HG02610 (cell line): Measurements from ENCODE around the gene CDC37L1.
"Not testable (repeated sequence)": the region's sequence is repeated elsewhere in the genome, so short reads cannot be mapped to it uniquely, and the experiment has no call there.

Experiments used
- ATAC-seq: cut with Tn5 transposase; IDR thresholded peaks from one replicate; pipeline ENCODE4 v1.9.1; 2021; ENCODE audit warnings: mild to moderate bottlenecking, moderate library complexity; ENCODE audit not compliant: unreplicated experiment

CDC37L1 gene

GRCh38 chr9:4679268-4680172 lies at the start of gene CDC37L1:
Gene CDC37L1, plus strand, starts transcription at chr9:4679569. Its CDS starts 199 bp downstream, at chr9:4679768.
- ATAC-seq = peak; percentile 97

GRCh38 chr9:4630836-4631235 lies 48.5 kb upstream of the CDC37L1 start:
- no peak for ATAC-seq

- no peak for ATAC-seq
Measured at GRCh38 chr9:4638968-4639367, 40.4 kb upstream of the CDC37L1 start.

DNA sequence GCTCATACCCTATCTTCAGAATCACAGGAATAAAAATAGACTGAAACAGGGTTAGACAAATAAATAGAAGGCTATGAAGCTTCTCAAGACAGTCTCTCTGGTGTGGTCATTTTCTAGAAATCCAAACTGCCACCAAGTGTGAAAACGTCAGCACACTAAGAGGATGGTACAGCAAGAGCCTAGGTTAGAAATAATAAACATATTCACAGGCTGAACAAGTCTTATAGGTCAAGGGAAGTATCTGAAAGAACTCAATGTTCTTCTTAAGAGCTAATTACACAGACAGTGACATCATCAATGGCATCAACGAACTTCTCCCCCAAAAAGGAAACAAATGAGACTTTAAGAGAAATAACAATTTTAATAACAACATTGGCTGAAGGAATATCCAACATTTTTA lies 39.9 kb upstream of the CDC37L1 start:
- ATAC-seq = no peak

- ATAC-seq = no peak
Measured at GRCh38 chr9:4640027-4640426, 39.3 kb upstream of the CDC37L1 start.

DNA sequence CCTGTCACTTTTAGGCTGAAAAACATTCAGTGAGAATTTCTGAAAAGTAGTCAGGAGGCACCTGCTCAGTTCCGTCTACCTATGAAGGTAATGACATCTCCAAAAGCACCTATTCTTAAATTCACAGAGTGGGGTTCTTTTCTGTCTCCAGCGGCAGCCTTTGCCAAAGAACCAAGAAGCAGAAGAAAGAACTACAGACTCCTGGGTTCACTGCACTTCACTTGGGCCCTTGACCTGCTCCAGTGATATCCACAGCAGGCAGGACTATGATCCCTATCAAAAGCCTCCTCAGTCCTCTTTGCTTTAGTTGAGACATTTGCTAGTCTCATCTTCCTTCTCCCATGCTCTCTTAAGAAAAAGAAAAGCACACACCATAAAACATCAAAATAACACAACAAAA lies 37.0 kb upstream of the CDC37L1 start:
- no peak for ATAC-seq

DNA sequence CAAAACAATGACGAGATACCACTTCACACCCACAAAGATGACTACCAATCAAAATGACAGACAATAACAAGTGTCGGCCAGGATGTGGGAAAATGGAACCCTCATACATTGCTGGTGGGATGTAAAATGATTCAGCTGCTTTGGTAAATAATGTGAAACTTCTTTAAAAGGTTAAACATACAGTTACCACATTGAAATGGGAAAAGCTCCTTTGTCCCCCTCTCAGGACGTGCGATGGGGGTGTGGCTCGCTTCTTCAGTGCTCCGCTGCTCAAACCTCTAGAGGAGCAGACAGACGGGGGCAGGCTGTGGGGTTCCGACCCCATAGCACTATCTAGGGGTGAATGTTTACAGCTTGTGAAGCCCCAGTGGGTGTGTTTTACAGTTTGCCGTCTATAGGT lies 25.3 kb upstream of the CDC37L1 start:
- no peak for ATAC-seq

GRCh38 chr9:4654538-4654937 lies 24.8 kb upstream of the CDC37L1 start:
- no peak for ATAC-seq

- ATAC-seq = not testable (repeated sequence)
Measured at GRCh38 chr9:4656196-4656595, 23.2 kb upstream of the CDC37L1 start.

GRCh38 chr9:4656621-4657020 lies 22.7 kb upstream of the CDC37L1 start:
- no peak for ATAC-seq

DNA sequence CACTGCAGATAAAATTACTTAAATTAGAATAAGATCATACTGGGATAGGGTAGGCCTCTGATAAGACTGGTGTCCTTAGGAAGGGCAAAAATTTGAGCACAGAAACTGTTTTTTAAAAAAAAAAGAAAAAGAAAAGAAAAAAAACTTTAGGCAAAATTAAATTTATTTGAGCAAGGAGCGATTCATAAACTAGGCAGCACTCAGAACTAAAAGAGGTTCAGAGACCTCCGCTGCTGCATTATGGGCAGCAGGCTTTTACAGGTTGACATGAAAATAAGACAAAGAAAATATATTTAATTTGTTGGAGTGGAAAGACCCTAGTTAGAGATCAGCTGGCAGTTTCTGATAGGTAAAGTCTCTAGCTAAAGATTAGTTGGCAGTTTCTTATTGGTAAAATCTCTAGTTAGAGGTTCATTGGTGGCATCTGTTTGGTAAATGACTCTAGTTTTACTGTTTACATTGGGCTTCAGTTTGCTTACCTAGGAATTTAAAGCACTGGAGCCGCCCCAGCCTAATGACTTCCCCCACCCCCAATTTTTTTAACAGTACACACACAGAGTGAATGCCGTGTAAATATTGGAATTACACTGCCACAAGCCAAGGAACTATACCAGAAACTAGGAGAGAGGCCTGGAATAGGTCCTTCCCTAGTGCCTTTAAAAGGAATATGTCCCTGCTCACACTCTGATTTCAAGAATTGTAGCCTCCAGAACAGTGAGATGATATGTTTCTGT lies 21.8 kb upstream of the CDC37L1 start:
- no peak for ATAC-seq

DNA sequence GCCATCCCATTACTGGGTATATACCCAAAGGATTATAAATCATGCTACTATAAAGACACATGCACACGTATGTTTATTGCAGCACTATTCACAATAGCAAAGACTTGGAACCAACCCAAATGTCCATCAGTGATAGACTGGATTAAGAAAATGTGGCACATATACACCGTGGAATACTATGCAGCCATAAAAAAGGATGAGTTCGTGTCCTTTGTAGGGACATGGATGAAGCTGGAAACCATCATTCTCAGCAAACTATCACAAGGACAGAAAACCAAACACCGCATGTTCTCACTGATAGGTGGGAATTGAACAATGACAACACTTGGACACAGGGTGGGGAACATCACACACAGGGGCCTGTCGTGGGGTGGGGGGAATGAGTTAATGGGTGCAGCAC lies 18.7 kb upstream of the CDC37L1 start:
- not testable (repeated sequence) for ATAC-seq

GRCh38 chr9:4661165-4661564 lies 18.2 kb upstream of the CDC37L1 start:
- no peak for ATAC-seq

GRCh38 chr9:4661611-4662010 lies 17.8 kb upstream of the CDC37L1 start:
- no peak for ATAC-seq

DNA sequence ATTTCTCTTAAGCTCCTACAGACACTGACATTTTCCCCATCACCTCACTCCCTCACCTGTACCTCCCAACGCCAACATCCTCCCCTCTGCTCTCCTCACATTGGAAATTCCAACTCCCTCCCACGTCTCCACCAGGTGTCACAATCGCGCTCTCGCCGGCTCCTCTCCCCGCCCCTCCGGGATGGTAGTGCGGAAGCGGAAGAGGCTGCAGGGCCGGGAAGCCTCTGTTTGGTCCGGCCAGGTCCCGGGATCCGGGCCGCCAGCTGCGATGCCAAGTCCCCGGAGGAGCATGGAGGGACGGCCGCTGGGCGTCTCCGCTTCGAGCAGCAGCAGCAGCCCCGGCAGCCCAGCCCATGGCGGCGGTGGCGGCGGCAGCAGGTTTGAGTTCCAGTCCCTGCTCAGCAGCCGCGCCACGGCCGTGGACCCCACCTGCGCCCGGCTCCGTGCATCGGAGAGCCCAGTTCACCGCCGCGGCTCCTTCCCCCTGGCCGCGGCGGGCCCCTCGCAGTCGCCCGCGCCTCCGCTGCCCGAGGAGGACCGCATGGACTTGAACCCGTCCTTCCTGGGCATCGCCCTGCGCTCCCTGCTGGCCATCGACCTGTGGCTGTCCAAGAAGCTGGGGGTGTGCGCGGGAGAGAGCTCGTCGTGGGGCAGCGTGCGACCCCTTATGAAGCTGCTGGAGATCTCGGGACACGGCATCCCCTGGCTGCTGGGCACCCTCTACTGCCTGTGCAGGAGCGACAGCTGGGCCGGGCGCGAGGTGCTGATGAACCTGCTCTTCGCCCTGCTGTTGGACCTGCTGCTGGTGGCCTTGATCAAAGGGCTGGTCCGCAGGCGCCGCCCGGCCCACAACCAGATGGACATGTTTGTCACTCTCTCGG lies 17.0 kb upstream of the CDC37L1 start, which contains the start of gene PLPP6:
PLPP6 (plus strand) TSS at position 187 of the 881 bp plus-strand sequence; CDS start at position 269, 82 bp downstream.
- ATAC-seq = peak; percentile 93

DNA sequence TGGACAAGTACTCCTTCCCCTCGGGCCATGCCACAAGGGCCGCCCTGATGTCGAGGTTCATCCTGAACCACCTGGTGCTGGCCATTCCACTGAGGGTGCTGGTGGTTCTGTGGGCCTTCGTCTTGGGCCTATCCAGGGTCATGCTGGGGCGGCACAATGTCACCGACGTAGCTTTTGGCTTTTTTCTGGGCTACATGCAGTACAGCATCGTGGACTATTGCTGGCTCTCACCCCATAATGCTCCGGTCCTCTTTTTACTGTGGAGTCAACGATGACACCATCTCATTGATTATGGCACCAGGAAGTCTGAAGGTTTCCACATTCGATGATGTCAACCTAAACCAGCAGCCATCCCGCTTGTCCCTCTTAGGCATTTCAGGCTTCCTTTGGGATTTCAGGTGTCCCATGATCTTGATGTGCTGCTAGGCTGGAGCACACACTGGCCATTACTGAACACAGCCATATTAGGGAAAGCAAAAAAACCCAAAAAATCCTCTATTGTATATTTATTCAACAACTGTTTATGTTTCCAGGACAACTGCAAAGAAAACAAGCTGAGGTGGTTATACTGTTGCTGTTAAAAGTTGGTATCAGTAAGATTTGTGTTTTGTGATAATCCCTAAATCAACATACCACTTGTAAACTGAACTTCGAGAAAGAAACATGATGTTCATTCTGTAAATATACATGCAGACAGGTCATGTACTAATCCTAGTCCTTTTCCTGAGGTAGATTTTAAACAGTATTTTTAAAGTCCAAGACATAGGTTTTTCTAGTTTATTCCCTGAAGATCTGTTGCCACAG lies 16.2 kb upstream of the CDC37L1 start:
- no peak for ATAC-seq

- no peak for ATAC-seq
Measured at GRCh38 chr9:4663956-4664355, 15.4 kb upstream of the CDC37L1 start.

GRCh38 chr9:4665357-4665756 lies 14.0 kb upstream of the CDC37L1 start:
- ATAC-seq = no peak

- ATAC-seq = no peak
Measured at GRCh38 chr9:4666042-4666699, 13.2 kb upstream of the CDC37L1 start, which contains the start of gene SPATA6L. Gene SPATA6L, minus strand, starts transcription at chr9:4666480. Its CDS starts 230 bp downstream, at chr9:4666250.
